Lower leg skin (tissue), 3 donors: ENCODE results near the gene ACSL1.

Experiments used
- POLR2A ChIP-seq, 2 donors: fragments of 450-650 bp; IDR thresholded peaks; one replicate each; pipeline ENCODE4 v1.6.1; 2016 to 2017; ENCODE audit warnings: antibody characterized with exemption in 2 of 2, mild to moderate bottlenecking in 1 of 2, moderate library complexity in 1 of 2
- TF ChIP-seq, protein P1 (sequence below), 3 donors: fragments of 450-650 bp; IDR thresholded peaks; one replicate each; pipeline ENCODE4 v1.5.1; 2016; ENCODE audit warnings: antibody characterized with exemption in 3 of 3, mild to moderate bottlenecking in 3 of 3, moderate library complexity in 2 of 3

GRCh38 chr4:184807256-184807655 lies 18.5 kb downstream of the ACSL1 start:
- TF ChIP-seq, protein P1, sequence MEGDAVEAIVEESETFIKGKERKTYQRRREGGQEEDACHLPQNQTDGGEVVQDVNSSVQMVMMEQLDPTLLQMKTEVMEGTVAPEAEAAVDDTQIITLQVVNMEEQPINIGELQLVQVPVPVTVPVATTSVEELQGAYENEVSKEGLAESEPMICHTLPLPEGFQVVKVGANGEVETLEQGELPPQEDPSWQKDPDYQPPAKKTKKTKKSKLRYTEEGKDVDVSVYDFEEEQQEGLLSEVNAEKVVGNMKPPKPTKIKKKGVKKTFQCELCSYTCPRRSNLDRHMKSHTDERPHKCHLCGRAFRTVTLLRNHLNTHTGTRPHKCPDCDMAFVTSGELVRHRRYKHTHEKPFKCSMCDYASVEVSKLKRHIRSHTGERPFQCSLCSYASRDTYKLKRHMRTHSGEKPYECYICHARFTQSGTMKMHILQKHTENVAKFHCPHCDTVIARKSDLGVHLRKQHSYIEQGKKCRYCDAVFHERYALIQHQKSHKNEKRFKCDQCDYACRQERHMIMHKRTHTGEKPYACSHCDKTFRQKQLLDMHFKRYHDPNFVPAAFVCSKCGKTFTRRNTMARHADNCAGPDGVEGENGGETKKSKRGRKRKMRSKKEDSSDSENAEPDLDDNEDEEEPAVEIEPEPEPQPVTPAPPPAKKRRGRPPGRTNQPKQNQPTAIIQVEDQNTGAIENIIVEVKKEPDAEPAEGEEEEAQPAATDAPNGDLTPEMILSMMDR (IDR thresholded peaks at IDR 0.05) = no peak
- TF ChIP-seq POLR2A (IDR thresholded peaks at IDR 0.05) = no peak
